PC-9 (cell line): ENCODE results near the gene PCDH15. TPM values are rescaled to one million over a fixed set of nuclear protein-coding genes. Genes with fewer than 3 reads are reported as not detected.

Source experiments
- BruUV-seq: library from RNA; stranded (reverse); fragments of 400-500 nt; replicated peaks from 2 replicates; lab custom pipeline; 2021; lab: Mats Ljungman, UMichigan
- CTCF ChIA-PET: fragments of 300-600 bp; sonication (Branson Sonifier 250); formaldehyde crosslinking; loops from one replicate; lab custom pipeline; 2022; ENCODE audit warnings: antibody characterized with exemption; lab: Charles Lee
- POLR2A ChIA-PET: fragments of 300-600 bp; sonication (Branson Sonifier 250); formaldehyde crosslinking; loops from one replicate; lab custom pipeline; 2022; ENCODE audit warnings: antibody characterized with exemption; ENCODE audit not compliant: unreplicated experiment; lab: Charles Lee
- DNase-seq, 2 experiments: peaks; one replicate each; pipeline versions ENCODE4 v3.0.0 to v3.0.0-alpha.2; 2015 to 2022; ENCODE audit warnings: mixed read lengths in 1 of 2
- H2AFZ ChIP-seq: fragments of 200-600 bp; sonication (generic); 2 replicates; pipeline ENCODE4 v1.8.1; 2017; ENCODE audit warnings: antibody characterized with exemption
- H3F3A ChIP-seq: fragments of 200-600 bp; sonication (generic); 2 replicates; pipeline ENCODE4 v1.8.1; 2017; ENCODE audit warnings: antibody characterized with exemption, mild to moderate bottlenecking, low read depth; ENCODE audit not compliant: insufficient read depth
- H3K27ac ChIP-seq: fragments of 200-600 bp; sonication (generic); 2 replicates; pipeline ENCODE4 v1.6.1; 2016; ENCODE audit warnings: mixed run types
- H3K27me3 ChIP-seq: fragments of 200-600 bp; sonication (generic); 2 replicates; pipeline ENCODE4 v1.6.1; 2016; ENCODE audit warnings: low read depth, mixed run types; ENCODE audit not compliant: insufficient read depth
- H3K36me3 ChIP-seq: fragments of 200-600 bp; sonication (generic); 2 replicates; pipeline ENCODE4 v1.6.1; 2016; ENCODE audit warnings: low read depth, mixed run types
- H3K4me1 ChIP-seq: fragments of 200-600 bp; sonication (generic); replicated peaks from 2 replicates; pipeline ENCODE4 v1.6.1; 2016; ENCODE audit warnings: mixed run types; ENCODE audit not compliant: insufficient read depth
- H3K4me2 ChIP-seq: fragments of 200-600 bp; sonication (generic); 2 replicates; pipeline ENCODE4 v1.6.1; 2017; ENCODE audit warnings: mixed run types
- H3K4me3 ChIP-seq: fragments of 200-600 bp; sonication (generic); 2 replicates; pipeline ENCODE4 v1.6.1; 2016; ENCODE audit warnings: mixed run types
- H3K79me2 ChIP-seq: fragments of 200-600 bp; sonication (generic); 2 replicates; pipeline ENCODE4 v1.6.1; 2017; ENCODE audit warnings: low read depth, mixed run types
- H3K9me2 ChIP-seq: fragments of 200-600 bp; sonication (generic); 2 replicates; pipeline ENCODE4 v1.8.1; 2017; ENCODE audit warnings: mild to moderate bottlenecking; ENCODE audit not compliant: insufficient read depth
- H3K9me3 ChIP-seq: fragments of 200-600 bp; sonication (generic); 2 replicates; pipeline ENCODE4 v1.8.1; 2016; ENCODE audit warnings: low read depth; ENCODE audit not compliant: insufficient read depth
- H4K20me1 ChIP-seq: fragments of 200-600 bp; sonication (generic); 2 replicates; pipeline ENCODE4 v1.8.1; 2017; ENCODE audit not compliant: insufficient read depth
- EZH2 ChIP-seq: fragments of 200-600 bp; sonication (generic); IDR thresholded peaks from 2 replicates; pipeline ENCODE4 v1.8.0; 2017; ENCODE audit warnings: antibody characterized with exemption, low read depth
- intact Hi-C: fragments of 100-400 bp; cut with micrococcal nuclease; formaldehyde crosslinking; loops from one replicate; pipeline ENCODE4 v1.10.0; 2022; ENCODE audit not compliant: unreplicated experiment
- total RNA-seq: library from RNA; stranded (reverse); gene quantifications from 2 replicates; pipeline ENCODE4 v1.2.3, GENCODE V29; 2021
- TF ChIP-seq, protein P1 (sequence below): fragments of 200-600 bp; sonication (generic); conservative IDR thresholded peaks from 2 replicates; pipeline ENCODE4 v1.6.1; 2017; ENCODE audit warnings: mixed run types, antibody characterized with exemption, mild to moderate bottlenecking, moderate library complexity

The PCDH15 gene
- total RNA-seq, 1 experiment from 2014 or later = not detected

GRCh38 chr10:53852450-53853175 lies 948.4 kb downstream of the PCDH15 start:
- no peak overlapping the region for H3K4me3 ChIP-seq
- no peaks in the 10 kb centered on the region for H3K79me2 ChIP-seq
- no TSS peak for BruUV-seq
- intact Hi-C loops = no loop called here
- H3K27me3 ChIP-seq = no peaks in the 10 kb centered on the region
- no peak overlapping the region for H3K4me2 ChIP-seq
- no peaks in the 10 kb centered on the region for H3K4me1 ChIP-seq
- POLR2A ChIA-PET = no interaction called here
- no peak for TF ChIP-seq EZH2
- TF ChIP-seq, protein P1, sequence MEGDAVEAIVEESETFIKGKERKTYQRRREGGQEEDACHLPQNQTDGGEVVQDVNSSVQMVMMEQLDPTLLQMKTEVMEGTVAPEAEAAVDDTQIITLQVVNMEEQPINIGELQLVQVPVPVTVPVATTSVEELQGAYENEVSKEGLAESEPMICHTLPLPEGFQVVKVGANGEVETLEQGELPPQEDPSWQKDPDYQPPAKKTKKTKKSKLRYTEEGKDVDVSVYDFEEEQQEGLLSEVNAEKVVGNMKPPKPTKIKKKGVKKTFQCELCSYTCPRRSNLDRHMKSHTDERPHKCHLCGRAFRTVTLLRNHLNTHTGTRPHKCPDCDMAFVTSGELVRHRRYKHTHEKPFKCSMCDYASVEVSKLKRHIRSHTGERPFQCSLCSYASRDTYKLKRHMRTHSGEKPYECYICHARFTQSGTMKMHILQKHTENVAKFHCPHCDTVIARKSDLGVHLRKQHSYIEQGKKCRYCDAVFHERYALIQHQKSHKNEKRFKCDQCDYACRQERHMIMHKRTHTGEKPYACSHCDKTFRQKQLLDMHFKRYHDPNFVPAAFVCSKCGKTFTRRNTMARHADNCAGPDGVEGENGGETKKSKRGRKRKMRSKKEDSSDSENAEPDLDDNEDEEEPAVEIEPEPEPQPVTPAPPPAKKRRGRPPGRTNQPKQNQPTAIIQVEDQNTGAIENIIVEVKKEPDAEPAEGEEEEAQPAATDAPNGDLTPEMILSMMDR = no peak
- H3K9me3 ChIP-seq = no peaks in the 10 kb centered on the region
- no peak for DNase-seq
- no peaks in the 10 kb centered on the region for H4K20me1 ChIP-seq
- H3F3A ChIP-seq = no peaks in the 10 kb centered on the region
- H3K9me2 ChIP-seq = 0 out of 2 replicates have a peak, but pooled peaks cover 3% of the 10 kb centered on the region
- CTCF ChIA-PET = no interaction called here
- no peak overlapping the region for H3K27ac ChIP-seq
- H2AFZ ChIP-seq = no peak overlapping the region
- no peaks in the 10 kb centered on the region for H3K36me3 ChIP-seq

DNA sequence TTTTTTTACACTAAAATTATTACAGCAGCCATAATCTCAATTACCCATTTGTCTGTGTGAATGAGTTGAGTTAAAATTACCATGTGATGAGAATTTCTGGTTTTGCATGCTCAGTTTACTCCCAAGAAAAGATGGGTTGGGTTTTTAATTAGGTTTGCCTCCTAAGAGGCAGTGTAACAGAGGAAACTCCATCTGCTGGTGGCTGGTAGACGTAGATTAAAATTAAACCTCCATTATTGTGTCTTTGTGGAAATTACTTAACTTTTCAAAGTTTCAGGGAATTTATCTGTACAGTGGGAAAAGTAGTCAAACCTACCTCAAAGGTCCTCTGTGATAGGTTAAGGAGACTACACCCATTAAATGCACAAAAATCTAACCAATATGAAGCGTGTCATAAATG lies 954.2 kb downstream of the PCDH15 start:
- CTCF ChIA-PET = no interaction called here
- intact Hi-C loops = loop anchor here (10.0 kb wide), 1 partner anchor 242 kb away; no protein-coding TSS in a partner anchor

DNA sequence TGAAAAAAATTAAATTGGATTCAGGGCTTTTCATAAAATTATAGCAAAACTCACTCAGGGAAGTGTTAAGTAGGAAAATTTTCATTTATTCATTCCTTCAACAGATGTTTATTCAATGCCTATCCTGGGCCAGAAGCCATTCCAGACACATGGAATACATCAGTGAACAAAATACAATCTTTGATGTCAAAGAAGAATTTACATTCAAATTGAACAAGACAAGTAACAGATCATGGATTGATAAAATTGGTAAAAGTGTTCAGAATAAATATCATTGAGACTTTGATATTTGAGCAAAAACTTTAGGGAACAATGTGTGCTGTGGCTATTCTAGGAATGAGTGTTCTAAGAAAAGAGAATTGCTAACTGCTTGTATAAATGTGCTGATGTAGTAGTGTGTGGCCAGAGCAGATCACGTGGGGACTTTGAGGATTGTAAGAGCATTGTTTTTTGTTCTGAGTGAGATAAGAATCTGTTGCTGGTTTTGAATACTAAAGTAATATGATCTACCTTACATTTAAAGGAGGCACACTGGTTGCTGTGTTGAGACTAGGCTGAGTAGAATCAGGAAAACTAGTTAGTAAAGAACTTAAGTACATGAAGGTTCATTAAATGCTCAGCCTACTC lies 957.2 kb downstream of the PCDH15 start:
- Histone ChIP-seq H3K27me3 (no peaks in the 10 kb centered on the region), H3K79me2 (no peaks in the 10 kb centered on the region), H3K4me2 (no peak overlapping the region), H3K4me3 (no peak overlapping the region), H2AFZ (no peak overlapping the region), H3F3A (no peaks in the 10 kb centered on the region), H4K20me1 (no peaks in the 10 kb centered on the region; the same call in 1 of the 2 replicates), H3K4me1 (no peaks in the 10 kb centered on the region), H3K27ac (no peak overlapping the region), H3K9me2 (no peaks in the 10 kb centered on the region), H3K9me3 (no peaks in the 10 kb centered on the region), H3K36me3 (no peaks in the 10 kb centered on the region)
- BruUV-seq = no TSS peak
- intact Hi-C loops = loop anchor here (5.0 to 10.0 kb wide), 2 partner anchors 239 to 558 kb away; no protein-coding TSS in a partner anchor
- POLR2A ChIA-PET = no interaction called here
- CTCF ChIA-PET = no interaction called here
- peak in 1 of 2 experiments; percentile 9 for DNase-seq
- TF ChIP-seq EZH2 = no peak
- TF ChIP-seq, protein P1 = no peak

More for the DNA sequence above, 954.2 kb downstream of the PCDH15 start:
- Histone ChIP-seq H3K4me2 (no peak overlapping the region), H3F3A (no peaks in the 10 kb centered on the region), H4K20me1 (no peaks in the 10 kb centered on the region; the same call in 1 of the 2 replicates), H3K4me3 (no peak overlapping the region), H2AFZ (no peak overlapping the region), H3K36me3 (no peaks in the 10 kb centered on the region), H3K27me3 (no peaks in the 10 kb centered on the region), H3K27ac (no peak overlapping the region), H3K9me3 (no peaks in the 10 kb centered on the region), H3K79me2 (no peaks in the 10 kb centered on the region), H3K9me2 (no peaks in the 10 kb centered on the region), H3K4me1 (no peaks in the 10 kb centered on the region)
- POLR2A ChIA-PET = no interaction called here
- TF ChIP-seq EZH2 = no peak
- TF ChIP-seq, protein P1 = no peak
- DNase-seq = no peak
- BruUV-seq = no TSS peak
